Stimulated activated CD4-positive, alpha-beta T cell treated with anti-CD3 and anti-CD28 coated beads, Interleukin-1b, Interleukin-23, amount 100 ng/mL, for 4 hours (primary cell): ENCODE results near the gene CXCL16.

Experiments
- DNase-seq, 2 donors: peaks; one replicate each; pipeline ENCODE4 v3.0.0-alpha.2; 2020; ENCODE audit warnings: low read depth in 2 of 2

Gene CXCL16

DNA sequence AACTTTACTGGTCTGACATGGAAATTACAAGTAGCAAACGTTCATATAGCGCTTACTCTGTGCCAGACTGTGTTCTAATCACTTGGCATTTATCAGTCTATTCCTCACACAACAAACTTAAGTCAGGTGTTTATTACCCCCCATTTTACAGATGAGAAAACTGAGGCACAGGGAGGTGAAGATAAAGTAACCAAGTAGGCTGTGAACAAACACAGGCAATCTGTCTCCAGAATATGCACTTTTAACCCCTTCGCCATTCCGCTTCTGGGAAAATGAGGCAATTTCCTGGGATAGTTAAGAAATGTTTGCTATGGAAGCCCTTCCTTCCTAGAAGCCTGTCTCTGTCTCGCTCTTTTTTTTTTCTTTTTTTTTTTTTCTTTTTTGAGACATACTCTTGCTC, 12.2 kb upstream of the CXCL16 start:
- DNase-seq = no peak

DNA sequence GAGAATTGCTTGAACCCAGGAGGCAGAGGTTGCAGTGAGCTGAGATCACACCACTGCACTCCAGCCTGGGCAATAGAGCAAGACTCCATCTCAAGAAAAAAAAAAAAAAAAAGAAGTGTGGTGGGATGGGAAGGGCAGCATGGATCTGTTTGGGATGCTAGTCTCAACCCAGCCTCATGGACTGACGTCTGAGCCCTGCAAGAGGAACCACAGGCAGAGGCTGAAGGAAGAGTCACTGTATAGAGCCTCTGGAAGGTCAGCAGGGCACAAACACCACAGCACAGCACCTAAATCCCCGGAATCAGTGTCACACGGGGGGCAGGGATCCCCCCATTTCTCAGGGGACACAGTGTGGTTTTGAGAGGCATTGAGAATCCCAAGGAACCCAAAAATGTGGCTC, 10.9 kb upstream of the CXCL16 start:
- no peak for DNase-seq

DNA sequence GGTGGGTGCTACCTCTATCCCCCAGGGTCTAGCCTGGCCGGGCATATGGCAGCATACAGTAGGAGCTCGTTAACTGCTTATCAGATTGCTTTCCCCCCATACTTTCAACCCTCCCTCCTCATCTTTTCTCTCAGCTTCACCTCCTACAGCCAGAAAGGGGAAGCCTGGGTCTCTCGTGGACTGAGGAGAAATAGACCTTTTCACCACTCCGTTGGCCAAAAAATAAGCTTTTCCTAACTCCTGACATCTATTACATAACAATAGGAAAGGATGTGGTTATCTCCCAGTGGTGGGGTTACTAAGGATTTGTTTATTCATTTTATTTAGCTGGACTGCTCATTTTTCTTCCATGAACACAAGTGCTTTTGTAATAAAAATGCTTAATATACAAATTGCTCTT, 9.0 kb upstream of the CXCL16 start:
- DNase-seq = no peak

DNA sequence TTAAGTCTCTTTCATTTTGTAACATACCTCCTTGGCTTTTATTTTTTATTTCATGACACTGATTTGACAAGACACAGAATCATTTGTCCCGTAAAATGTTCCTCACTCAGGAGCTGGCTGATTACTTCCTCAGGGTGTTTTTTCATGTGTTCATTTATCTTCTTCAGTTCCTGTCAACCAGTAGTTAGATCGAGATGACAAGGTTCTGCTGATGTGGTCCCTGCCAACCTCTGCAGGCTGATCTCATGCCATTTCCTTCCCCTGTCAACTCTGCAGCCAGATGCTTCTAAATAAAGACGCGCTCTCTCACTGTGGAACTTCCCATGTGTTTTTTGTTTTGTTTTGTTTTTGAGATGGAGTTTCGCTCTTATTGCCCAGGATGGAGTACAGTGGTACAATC, 8.1 kb upstream of the CXCL16 start:
- DNase-seq = no peak

DNA sequence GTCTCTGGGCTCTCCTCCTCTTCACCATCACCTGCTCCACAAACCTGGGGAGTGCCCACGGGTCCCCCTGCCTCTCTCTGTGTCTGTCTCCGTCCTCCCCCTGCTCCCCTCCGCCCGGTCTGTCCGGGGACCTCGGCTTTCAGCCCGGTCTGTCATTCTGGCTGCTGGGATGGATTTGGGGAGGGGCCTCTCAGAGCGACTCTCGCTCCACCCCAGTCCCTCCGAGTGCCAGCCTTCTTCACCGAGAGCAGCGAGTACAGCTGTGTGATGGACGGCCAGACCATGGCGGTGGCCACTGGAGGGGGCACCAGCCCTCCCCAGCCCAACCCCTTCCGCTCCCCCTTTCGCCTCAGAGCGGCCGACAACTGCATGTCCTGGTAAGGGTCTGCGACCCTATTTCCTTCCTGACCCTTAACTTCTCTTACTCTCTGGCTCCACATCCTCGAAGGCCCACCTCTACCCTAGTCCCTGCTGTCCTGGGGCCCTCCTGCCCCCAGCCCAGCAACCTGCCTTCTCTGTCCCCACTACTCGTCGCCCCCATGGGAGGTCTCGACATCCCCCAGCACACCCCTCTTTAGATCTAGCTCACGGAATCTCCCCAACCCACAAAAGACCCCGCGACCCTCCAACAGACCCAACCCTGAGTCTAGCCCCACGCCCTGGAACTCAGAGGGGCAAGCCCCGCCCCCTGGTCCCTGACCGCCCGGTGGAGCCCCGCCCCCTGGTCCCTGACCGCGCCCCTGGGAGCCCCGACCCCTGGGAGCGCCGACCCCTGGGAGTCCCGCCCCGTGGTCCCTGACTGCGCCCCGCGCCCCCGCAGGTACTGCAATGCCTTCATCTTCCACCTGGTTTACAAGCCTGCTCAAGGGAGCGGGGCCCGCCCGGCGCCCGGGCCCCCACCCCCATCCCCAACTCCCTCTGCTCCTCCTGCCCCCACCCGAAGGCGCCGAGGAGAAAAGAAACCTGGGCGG, 5.6 kb upstream of the CXCL16 start:
- no peak for DNase-seq

DNA sequence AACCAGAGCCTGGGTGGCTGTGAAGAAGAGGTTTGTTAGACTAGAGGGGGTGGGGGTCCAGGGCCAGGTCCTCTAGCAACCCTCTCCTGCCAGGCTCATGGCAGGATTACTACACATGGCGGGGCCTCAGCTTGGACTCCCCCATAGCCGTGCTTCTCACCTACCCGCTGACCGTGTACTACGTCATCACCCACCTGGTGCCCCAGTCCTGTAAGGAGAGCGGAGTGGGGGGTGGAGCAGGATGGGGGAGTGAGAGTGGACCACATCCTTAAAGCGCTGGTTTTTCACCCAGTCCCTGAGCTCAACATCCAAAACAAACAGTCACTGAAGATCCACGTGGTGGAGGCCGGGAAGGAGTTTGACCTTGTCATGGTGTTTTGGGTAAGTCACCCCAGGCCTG, 4.2 kb upstream of the CXCL16 start:
- DNase-seq = no peak

DNA sequence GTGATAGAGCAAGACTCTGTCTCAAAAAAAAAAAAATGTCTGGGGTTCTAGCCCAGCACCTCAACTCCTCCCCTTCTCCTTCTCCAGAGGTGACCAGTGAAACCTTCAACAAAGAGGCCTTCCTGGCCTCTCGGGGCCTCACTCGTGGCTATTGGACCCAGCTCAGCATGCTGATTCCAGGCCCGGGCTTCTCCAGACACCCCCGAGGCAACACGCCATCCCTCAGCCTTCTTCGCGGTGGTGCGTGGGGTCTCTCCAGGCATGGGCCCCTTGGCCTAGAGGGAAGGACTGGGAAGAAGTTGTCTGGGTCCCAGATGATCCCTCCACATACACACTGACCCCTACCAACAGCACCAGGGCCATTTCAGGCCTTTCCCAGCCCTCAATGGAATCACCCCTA, 3.5 kb upstream of the CXCL16 start:
- DNase-seq = no peak

DNA sequence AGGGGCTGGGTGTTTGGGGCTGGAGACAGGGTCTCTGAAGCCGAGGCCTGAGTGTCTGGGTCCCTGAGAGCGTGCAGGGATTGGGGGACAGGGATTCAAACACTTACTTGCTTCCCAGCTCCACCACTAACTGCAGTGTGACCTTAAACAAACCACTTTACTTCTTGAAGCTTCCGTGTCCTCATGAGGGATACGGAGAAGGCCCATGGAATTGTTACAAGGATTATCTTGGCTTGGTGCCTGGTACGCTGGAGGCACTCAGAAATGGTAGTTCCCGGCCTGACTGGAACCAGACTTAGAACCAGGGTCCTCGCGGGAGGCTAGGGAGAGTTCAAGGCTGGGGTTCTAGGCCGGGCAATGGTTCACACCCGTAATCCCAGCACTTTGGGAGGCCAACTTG, 2.9 kb upstream of the CXCL16 start:
- DNase-seq = no peak

DNA sequence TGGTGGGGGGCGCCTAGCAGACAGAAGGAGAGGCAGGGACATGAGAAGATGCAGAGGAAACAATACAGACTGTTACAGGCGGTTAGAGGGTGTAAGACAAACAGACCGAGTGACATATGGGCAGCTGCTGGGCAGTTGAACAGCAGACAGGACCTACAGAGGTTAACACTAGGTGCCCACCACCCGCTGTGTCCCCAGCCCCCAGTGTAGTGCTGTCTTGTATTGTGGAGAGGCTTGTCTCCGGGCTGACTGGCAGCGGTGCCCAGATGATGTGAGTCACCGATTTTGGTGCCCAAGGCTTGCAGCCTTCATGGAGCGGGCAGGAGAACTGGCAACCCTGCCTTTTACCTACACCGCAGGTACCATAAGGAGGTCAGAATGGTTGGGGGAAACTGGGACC, 2.4 kb upstream of the CXCL16 start:
- no peak for DNase-seq

DNA sequence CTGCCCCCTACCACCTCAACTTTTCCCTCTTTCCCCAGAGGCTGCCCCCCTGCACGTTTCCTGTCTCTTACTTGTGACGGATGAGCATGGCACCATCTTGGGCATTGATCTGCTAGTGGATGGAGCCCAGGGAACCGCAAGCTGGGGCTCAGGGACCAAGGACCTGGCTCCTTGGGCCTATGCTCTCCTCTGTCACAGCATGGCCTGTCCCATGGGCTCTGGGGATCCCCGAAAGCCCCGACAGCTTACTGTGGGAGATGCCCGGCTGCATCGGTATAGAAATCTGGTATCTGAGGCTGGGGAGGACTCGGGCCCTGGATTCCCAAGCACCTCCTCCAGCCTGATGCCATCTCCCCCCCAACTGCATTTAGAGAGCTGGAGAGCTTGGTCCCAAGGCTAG, 1.8 kb upstream of the CXCL16 start:
- DNase-seq = no peak

DNA sequence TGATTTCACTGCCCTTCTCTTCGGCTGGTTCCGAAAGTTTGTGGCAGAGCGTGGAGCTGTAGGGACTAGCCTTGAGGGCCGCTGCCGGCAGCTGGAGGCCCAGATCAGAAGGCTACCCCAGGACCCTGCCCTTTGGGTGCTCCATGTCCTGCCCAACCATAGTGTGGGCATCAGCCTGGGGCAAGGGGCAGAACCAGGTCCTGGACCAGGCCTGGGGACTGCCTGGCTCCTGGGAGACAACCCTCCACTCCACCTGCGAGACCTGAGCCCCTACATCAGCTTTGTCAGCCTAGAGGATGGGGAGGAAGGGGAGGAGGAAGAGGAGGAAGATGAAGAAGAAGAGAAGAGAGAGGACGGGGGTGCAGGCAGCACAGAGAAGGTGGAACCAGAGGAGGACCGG, 856 bp upstream of the CXCL16 start:
- no peak for DNase-seq

DNA sequence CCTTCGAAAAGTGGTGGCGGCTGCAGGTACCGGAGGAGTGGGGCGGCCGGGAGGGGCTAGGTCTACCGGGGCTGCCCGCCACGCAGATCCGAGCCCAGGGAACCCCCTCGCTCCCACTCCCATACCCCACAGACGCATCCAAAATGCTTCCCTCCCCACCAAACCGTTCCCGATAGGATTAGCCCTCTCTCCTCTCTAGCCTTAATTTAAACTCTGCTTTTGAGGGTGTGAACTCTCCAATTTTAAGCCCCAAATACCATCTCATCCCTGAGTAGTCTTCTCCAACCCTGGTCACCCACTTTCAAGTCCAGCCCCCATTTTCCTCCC, 260 bp upstream of the CXCL16 start:
- DNase-seq = no peak

DNA sequence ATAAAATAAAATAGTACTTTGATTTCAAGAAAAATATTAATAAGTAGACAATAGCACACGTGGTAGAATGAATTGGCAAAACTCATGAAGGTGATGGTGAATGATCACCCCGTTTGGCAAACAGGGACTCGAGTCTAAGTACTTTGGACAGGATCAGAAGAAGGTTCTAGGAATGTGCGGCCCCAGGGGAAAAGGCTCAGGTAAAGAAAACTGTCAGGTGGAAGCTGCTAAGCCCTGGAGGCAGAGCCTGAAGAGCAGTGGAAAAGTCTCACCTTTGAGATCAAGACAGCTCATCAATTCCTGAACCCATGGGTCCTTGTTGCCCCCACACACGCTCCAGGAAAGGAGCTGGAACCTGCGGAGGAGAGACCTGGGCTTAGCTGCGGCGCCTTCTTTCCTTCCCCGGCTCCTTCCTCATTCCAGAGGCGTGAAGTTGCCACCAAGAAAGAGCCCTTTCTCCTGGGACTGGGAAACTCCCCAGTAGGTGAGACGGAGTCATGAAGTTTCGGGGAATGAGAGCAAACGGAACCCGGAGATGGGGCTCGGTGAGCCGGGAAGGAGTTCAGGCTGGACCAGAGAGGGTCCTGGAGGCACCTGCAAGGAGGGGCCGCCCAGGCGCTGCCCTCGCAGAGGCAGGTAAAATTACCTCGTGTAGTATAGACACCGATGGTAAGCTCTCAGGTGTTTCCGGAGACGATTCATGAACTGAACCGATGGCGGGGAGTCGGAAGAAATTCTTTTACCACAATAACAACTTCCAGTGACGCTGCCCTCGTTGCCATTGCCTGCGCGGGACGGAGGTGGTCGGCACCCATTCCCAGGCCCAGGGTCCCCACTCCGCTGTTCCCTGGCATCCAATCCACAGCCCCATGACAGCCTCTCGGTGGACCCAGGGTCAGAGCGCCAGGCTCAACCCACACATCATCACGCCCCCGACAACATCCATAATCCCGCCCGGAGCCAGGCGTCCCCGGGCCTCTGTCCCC, 1.3 kb downstream of the CXCL16 start:
- DNase-seq = no peak

DNA sequence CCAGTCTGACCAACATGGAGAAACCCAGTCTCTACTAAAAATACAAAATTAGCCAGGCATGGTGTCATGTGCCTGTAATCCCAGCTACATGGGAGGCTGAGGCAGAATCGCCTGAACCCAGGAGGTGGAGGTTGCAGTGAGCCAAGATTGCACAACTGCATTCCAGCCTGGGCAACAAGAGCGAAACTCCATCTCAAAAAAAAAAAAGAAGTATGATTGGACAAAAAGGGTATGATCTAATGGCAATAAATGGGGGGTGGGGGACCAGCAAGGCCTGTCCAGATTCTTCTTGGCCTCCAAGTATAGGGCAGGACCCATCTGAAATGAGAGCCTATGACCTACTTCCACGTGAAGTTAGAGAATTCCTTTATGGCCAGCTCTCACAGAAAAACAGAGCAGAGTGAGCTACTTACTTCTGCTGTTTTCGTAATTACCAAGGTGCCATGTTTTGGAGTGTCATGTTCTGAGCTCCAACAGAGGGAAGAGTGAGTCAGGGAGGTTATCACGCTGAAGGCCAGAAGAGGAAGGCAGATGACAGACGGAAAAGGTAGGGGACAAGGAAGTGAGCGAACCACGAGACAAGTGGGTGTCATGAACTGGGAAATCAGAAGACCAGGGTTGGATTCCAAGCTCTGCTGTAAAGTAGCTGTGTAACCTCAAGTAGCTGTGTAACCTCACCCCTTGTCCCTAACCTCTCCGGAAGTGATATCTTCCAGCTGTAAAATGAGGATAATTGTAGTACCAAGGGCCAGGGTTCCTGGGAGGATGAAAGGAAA, 3.7 kb downstream of the CXCL16 start:
- DNase-seq = no peak

DNA sequence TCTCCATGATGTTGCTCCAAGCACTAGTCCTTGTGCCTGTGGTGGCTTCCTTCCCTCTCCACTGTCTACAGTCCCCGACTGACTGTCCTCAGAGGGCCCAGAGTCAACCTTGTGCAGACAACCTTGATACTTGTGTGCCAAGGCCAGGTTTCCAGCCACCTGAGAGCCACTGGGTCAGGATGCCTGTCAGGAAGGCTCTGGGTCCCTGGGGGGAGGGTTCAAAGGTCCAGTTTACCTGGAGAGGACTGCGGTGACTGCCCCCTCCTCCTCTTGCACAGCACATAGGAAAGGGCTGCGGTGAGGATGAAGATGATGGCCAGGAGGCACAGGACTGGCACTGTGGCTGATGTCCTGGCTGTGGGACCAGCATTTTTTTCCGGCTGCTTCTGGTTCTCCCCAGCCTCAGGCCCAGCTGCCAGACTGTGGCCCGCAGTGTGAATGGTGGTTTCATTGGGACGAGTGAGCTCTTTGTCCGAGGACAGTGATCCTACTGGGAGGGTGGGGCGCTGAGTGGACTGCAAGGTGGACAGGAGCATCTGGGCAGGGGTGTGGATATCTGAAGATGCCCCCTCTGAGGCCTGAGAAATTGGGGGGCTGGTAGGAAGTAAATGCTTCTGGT, 4.8 kb downstream of the CXCL16 start:
- DNase-seq = no peak

DNA sequence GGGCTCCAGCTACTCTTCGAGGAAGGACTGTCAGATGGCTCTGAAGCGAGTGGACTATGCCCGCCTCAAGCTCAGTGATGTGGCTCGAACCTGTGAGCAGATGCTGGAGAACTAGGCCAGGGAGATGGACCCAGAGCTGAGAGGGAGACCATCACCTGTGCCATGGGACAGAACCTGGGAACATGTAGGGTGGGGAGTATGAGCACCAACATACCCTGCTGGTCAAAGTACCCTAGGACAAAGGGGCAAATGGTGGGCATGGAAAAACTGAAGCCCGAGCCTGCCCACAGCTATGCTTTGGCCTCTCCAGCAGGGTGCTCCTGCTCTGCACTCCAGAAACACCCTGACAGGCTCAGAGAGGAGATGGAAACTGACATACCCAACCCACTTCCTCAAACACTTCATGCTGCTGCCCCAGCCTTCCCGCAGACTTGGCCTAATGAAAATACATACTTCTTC, 6.6 kb downstream of the CXCL16 start:
- DNase-seq = no peak

DNA sequence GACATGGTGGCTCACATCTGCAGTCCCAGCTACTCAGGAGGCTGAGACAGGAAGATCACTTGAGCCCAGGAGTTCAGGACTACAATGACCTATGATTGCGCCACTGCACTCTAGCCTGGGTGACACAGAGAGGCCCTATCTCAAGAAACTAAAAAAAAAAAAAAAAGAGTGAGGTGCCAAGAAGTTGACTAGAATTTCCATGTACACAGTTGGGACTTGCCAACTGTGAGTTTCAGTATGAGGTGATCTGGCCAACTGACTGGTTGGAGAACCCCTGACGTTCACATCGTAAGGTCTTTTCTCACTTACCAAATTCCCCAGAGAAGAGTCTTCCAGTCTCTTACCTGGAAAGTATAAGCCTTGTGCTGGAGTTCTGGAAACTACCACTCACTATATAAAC, 11.6 kb downstream of the CXCL16 start:
- no peak for DNase-seq

DNA sequence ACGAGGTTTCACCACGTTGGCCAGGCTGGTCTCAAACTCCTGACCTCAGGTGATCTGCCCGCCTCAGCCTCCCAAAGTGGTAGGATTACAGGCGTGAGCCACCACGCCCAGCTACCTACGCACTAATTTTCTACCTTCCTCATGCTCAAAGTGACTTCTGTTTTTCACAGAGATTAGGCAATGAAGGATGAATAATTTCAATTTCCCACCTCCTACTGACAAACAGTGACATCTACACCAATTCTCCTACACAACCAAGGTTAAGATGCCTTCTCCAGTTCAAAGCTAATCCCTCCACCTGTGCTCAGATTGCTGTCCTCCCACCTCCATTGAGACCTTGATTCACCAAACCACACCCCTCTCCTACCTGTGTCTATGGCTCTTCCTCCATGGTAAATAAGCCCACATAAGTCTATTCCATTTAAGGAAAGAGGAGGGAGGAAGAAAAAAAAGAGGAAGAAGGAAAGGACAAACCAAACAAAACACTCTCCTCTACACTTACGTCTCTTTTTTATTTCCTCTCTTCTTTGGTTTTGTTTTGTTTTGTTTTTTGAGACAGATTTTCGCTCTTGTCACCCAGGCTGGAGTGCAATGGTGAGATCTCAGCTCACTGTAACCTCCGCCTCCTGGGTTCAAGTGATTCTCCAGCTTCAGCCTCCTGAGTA, 13.9 kb downstream of the CXCL16 start:
- DNase-seq = no peak

DNA sequence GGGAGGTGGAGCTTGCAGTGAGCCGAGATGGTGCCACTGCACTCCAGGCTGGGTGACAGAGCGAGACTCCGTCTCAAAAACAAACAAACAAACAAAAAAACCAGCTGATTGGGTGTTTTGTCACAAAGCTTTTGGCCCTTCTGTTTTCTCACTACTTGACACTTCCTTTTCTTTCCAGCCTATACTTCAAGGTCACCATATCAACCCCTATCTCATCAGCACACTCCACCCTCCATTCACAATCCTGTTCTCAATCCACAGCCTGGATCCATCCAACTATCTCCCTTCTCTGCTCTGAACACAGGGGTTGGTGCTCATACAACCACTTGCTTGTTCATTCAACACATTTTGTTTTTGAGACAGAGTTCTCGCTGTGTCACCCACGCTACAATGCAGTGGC, 15.1 kb downstream of the CXCL16 start:
- no peak for DNase-seq

DNA sequence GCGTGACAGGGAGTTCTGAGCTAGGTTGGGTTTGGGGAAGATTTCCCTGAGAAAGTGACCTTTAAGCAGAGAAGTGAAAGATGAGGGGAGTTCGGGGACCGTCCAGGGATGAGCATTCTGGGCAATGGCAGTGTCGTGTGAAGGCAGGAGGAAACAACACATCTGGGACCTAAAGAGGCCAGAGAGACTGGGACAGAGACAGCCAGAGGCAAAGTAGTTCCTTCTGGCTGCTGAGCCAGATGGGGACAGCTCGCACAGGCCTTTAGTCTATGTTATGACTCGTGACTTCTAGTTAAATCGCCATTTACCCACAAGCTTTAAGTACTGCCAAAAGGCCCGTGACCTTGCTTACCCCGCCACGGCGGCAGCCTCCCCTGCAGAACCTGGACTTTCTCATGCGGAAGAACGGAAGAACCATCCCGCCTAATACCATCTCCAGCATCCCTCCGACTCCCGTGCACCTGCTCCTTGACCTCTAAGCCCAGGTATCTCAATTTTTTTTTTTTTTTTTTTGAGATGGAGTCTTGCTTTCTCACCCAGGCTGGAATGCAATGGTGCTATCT, 17.0 kb downstream of the CXCL16 start:
- no peak for DNase-seq
